Osteocyte (in vitro differentiated cells): ENCODE results near the gene KCNK3. TPM values are rescaled to one million over a fixed set of nuclear protein-coding genes. Genes with fewer than 3 reads are reported as not detected.
A peak's percentile ranks its signal among the peaks of the same experiment; 100 is the strongest.

Experiments used
- DNase-seq: peaks from one replicate; pipeline ENCODE4 v3.0.0; 2021; ENCODE audit warnings: mixed read lengths; ENCODE audit not compliant: unreplicated experiment; ENCODE audit errors: extremely low spot score
- H3K27ac Mint-ChIP-seq: one replicate; pipeline ENCODE4 v1.8.0; 2021; ENCODE audit warnings: mild to moderate bottlenecking, mixed read lengths; ENCODE audit not compliant: unreplicated experiment
- H3K27me3 Mint-ChIP-seq: one replicate; pipeline ENCODE4 v1.8.0; 2021; ENCODE audit warnings: mixed read lengths; ENCODE audit not compliant: unreplicated experiment
- H3K36me3 Mint-ChIP-seq: one replicate; pipeline ENCODE4 v1.8.0; 2021; ENCODE audit warnings: mixed read lengths; ENCODE audit not compliant: unreplicated experiment
- H3K4me1 Mint-ChIP-seq: one replicate; pipeline ENCODE4 v1.8.0; 2021; ENCODE audit warnings: mixed read lengths; ENCODE audit not compliant: unreplicated experiment
- H3K4me3 Mint-ChIP-seq: one replicate; pipeline ENCODE4 v1.8.0; 2021; ENCODE audit warnings: mild to moderate bottlenecking, moderate library complexity, mixed read lengths; ENCODE audit not compliant: unreplicated experiment
- H3K9me3 Mint-ChIP-seq: one replicate; pipeline ENCODE4 v1.8.0; 2021; ENCODE audit warnings: mixed read lengths; ENCODE audit not compliant: unreplicated experiment
- CTCF ChIP-seq: fragments of 200-600 bp; sonication (generic); IDR thresholded peaks from 2 replicates; pipeline ENCODE4 v1.5.0; 2021; ENCODE audit warnings: antibody characterized with exemption, mild to moderate bottlenecking, moderate library complexity
- total RNA-seq: library from RNA; stranded (reverse); gene quantifications from 2 replicates; pipeline ENCODE4 v1.2.1, GENCODE V29; 2021

KCNK3 gene
- total RNA-seq, 1 donor from 2014 or later, result 8.5 TPM

GRCh38 chr2:26704441-26704977 is 12.0 kb downstream of the KCNK3 start:
- no peak for TF ChIP-seq CTCF
- Mint-ChIP-seq H3K4me3 (no peak overlapping the region), H3K27me3 (peaks cover 17% of the 10 kb centered on the region), H3K9me3 (no peaks in the 10 kb centered on the region), H3K4me1 (peaks cover 62% of the 10 kb centered on the region), H3K36me3 (no peaks in the 10 kb centered on the region), H3K27ac (peak overlapping the region; percentile 73)
- peak; percentile 88 for DNase-seq

- Mint-ChIP-seq H3K4me1 (peaks cover 62% of the 10 kb centered on the region), H3K27ac (peak overlapping the region; percentile 73), H3K27me3 (peaks cover 17% of the 10 kb centered on the region), H3K9me3 (no peaks in the 10 kb centered on the region), H3K4me3 (no peak overlapping the region), H3K36me3 (no peaks in the 10 kb centered on the region)
- TF ChIP-seq CTCF, result no peak
- DNase-seq, result no peak
Measured at GRCh38 chr2:26705126-26705525, 12.6 kb downstream of the KCNK3 start.

- H3K4me1 Mint-ChIP-seq, result peaks cover 67% of the 10 kb centered on the region
- peaks cover 8% of the 10 kb centered on the region for H3K27me3 Mint-ChIP-seq
Measured at GRCh38 chr2:26706093-26706492, 13.6 kb downstream of the KCNK3 start.

GRCh38 chr2:26706616-26707473 is 14.3 kb downstream of the KCNK3 start:
- Mint-ChIP-seq H3K27ac (peak overlapping the region; percentile 54), H3K9me3 (no peaks in the 10 kb centered on the region), H3K4me3 (no peak overlapping the region), H3K36me3 (no peaks in the 10 kb centered on the region), H3K27me3 (peaks cover 6% of the 10 kb centered on the region), H3K4me1 (peaks cover 63% of the 10 kb centered on the region)
- no peak for DNase-seq
- TF ChIP-seq CTCF, result no peak

More at GRCh38 chr2:26706093-26706492, 13.6 kb downstream of the KCNK3 start:
- no peak for DNase-seq
- H3K36me3 Mint-ChIP-seq, result no peaks in the 10 kb centered on the region
- H3K9me3 Mint-ChIP-seq, result no peaks in the 10 kb centered on the region
- no peak overlapping the region for H3K4me3 Mint-ChIP-seq
- TF ChIP-seq CTCF, result no peak
- no peak overlapping the region for H3K27ac Mint-ChIP-seq

- no peak for TF ChIP-seq CTCF
- H3K4me3 Mint-ChIP-seq, result no peak overlapping the region
- peaks cover 8% of the 10 kb centered on the region for H3K27me3 Mint-ChIP-seq
- no peaks in the 10 kb centered on the region for H3K9me3 Mint-ChIP-seq
- H3K4me1 Mint-ChIP-seq, result peaks cover 64% of the 10 kb centered on the region
- no peak overlapping the region for H3K27ac Mint-ChIP-seq
- DNase-seq, result no peak
- H3K36me3 Mint-ChIP-seq, result no peaks in the 10 kb centered on the region
Measured at GRCh38 chr2:26707747-26708146, 15.2 kb downstream of the KCNK3 start.
